Stimulated activated CD8-positive, alpha-beta memory T cell treated with anti-CD3 and anti-CD28 coated beads, Interleukin-7, amount 100 ng/mL, for 24 hours (primary cell): ENCODE results near the gene NCBP1.
"Not testable (repeated sequence)": the region's sequence is repeated elsewhere in the genome, so short reads cannot be mapped to it uniquely, and the experiment has no call there.

Experiments
- DNase-seq: peaks from one replicate; pipeline ENCODE4 v3.0.0-alpha.2; 2020; ENCODE audit warnings: low read depth

NCBP1 gene

GRCh38 chr9:97675655-97676054 lies 42.0 kb downstream of the NCBP1 start:
- DNase-seq, result no peak

- no peak for DNase-seq
Measured at GRCh38 chr9:97682242-97682641, 48.6 kb downstream of the NCBP1 start.

- DNase-seq, result no peak
Measured at GRCh38 chr9:97688654-97689053, 55.0 kb downstream of the NCBP1 start.

GRCh38 chr9:97689401-97690180 lies 56.0 kb downstream of the NCBP1 start:
- no peak for DNase-seq

GRCh38 chr9:97694769-97695168 lies 61.1 kb downstream of the NCBP1 start:
- no peak for DNase-seq

- DNase-seq, result no peak
Measured at GRCh38 chr9:97695390-97695789, 61.8 kb downstream of the NCBP1 start.

- DNase-seq, result no peak
Measured at GRCh38 chr9:97695995-97696802, 62.6 kb downstream of the NCBP1 start.

GRCh38 chr9:97696803-97697601 lies 63.4 kb downstream of the NCBP1 start, which contains the start of gene XPA:
TSS of gene XPA (minus strand) at chr9:97697340. CDS start at chr9:97697292, 48 bp downstream.
- peak; percentile 92 for DNase-seq

GRCh38 chr9:97697837-97698236 lies 64.2 kb downstream of the NCBP1 start:
- no peak for DNase-seq

GRCh38 chr9:97698865-97699264 lies 65.2 kb downstream of the NCBP1 start:
- DNase-seq, result no peak

- not testable (repeated sequence) for DNase-seq
Measured at GRCh38 chr9:97699281-97699680, 65.7 kb downstream of the NCBP1 start.

- not testable (repeated sequence) for DNase-seq
Measured at GRCh38 chr9:97699824-97700223, 66.2 kb downstream of the NCBP1 start.

- DNase-seq, result no peak
Measured at GRCh38 chr9:97703437-97704344, 70.1 kb downstream of the NCBP1 start.

GRCh38 chr9:97704345-97704677 lies 70.7 kb downstream of the NCBP1 start:
- no peak for DNase-seq

- DNase-seq, result no peak
Measured at GRCh38 chr9:97704851-97705250, 71.2 kb downstream of the NCBP1 start.

GRCh38 chr9:97705354-97705950 lies 71.8 kb downstream of the NCBP1 start:
- DNase-seq, result no peak

GRCh38 chr9:97706246-97706645 lies 72.6 kb downstream of the NCBP1 start:
- no peak for DNase-seq

GRCh38 chr9:97710356-97711222 lies 77.0 kb downstream of the NCBP1 start:
- no peak for DNase-seq

GRCh38 chr9:97711223-97711626 lies 77.6 kb downstream of the NCBP1 start:
- DNase-seq, result no peak

- no peak for DNase-seq
Measured at GRCh38 chr9:97714435-97714834, 80.8 kb downstream of the NCBP1 start.
